HG03135 (cell line): Measurements from ENCODE around the gene RANBP17.
"Not testable (repeated sequence)": the region's sequence is repeated elsewhere in the genome, so short reads cannot be mapped to it uniquely, and the experiment has no call there.

ENCODE experiments used
- ATAC-seq: cut with Tn5 transposase; IDR thresholded peaks from one replicate; pipeline ENCODE4 v1.9.1; 2021; ENCODE audit warnings: mild to moderate bottlenecking, moderate library complexity; ENCODE audit not compliant: unreplicated experiment

RANBP17 gene

GRCh38 chr5:171143926-171144325, 282.1 kb downstream of the RANBP17 start:
- ATAC-seq = no peak

- ATAC-seq = peak; percentile 72
Observed at GRCh38 chr5:171149333-171149732, 287.5 kb downstream of the RANBP17 start.

- peak; percentile 32 for ATAC-seq
Observed at GRCh38 chr5:171149772-171150171, 288.0 kb downstream of the RANBP17 start.

GRCh38 chr5:171152382-171152781, 290.6 kb downstream of the RANBP17 start:
- no peak for ATAC-seq

GRCh38 chr5:171155621-171156020, 293.8 kb downstream of the RANBP17 start:
- no peak for ATAC-seq

- no peak for ATAC-seq
Observed at GRCh38 chr5:171157276-171157675, 295.5 kb downstream of the RANBP17 start.

GRCh38 chr5:171157775-171158174, 296.0 kb downstream of the RANBP17 start:
- no peak for ATAC-seq

GRCh38 chr5:171158581-171158980, 296.8 kb downstream of the RANBP17 start:
- no peak for ATAC-seq

- ATAC-seq = no peak
Observed at GRCh38 chr5:171162165-171162564, 300.3 kb downstream of the RANBP17 start.

GRCh38 chr5:171162596-171162995, 300.8 kb downstream of the RANBP17 start:
- ATAC-seq = no peak

GRCh38 chr5:171166766-171167165, 304.9 kb downstream of the RANBP17 start:
- ATAC-seq = no peak

GRCh38 chr5:171168171-171168570, 306.4 kb downstream of the RANBP17 start:
- no peak for ATAC-seq

- not testable (repeated sequence) for ATAC-seq
Observed at GRCh38 chr5:171174960-171175359, 313.1 kb downstream of the RANBP17 start.

- ATAC-seq = no peak
Observed at GRCh38 chr5:171175746-171176145, 313.9 kb downstream of the RANBP17 start.

GRCh38 chr5:171178190-171178589, 316.4 kb downstream of the RANBP17 start:
- ATAC-seq = not testable (repeated sequence)

- no peak for ATAC-seq
Observed at GRCh38 chr5:171188016-171188415, 326.2 kb downstream of the RANBP17 start.

GRCh38 chr5:171189442-171189841, 327.6 kb downstream of the RANBP17 start:
- ATAC-seq = no peak

GRCh38 chr5:171192111-171192510, 330.3 kb downstream of the RANBP17 start:
- no peak for ATAC-seq

- ATAC-seq = no peak
Observed at GRCh38 chr5:171201310-171201709, 339.5 kb downstream of the RANBP17 start.

GRCh38 chr5:171205375-171205774, 343.6 kb downstream of the RANBP17 start:
- ATAC-seq = no peak

GRCh38 chr5:171207256-171207847, 345.5 kb downstream of the RANBP17 start:
- ATAC-seq = no peak

GRCh38 chr5:171221916-171222315, 360.1 kb downstream of the RANBP17 start:
- ATAC-seq = no peak

- ATAC-seq = no peak
Observed at GRCh38 chr5:171223927-171224326, 362.1 kb downstream of the RANBP17 start.
